Measurements from ENCODE around the gene SPAG17.
A peak's percentile ranks its signal among the peaks of the same experiment; 100 is the strongest.

Gene SPAG17

GRCh38 chr1:118210723-118211110 lies 25.7 kb upstream of the SPAG17 start:
- ChIA-PET POLR2A (ENCODE audit: low non-redundant PET) (no interaction called here), CTCF (no interaction called here)
- no peak for DNase-seq (ENCODE audit: low spot score)
- H3K27ac ChIP-seq: no peak overlapping the region
- no peak for TF ChIP-seq CTCF (conservative IDR thresholded peaks at IDR 0.05; ENCODE audit: low read depth)

GRCh38 chr1:118210051-118210722 lies 25.2 kb upstream of the SPAG17 start:
- TF ChIP-seq CTCF (conservative IDR thresholded peaks at IDR 0.05; ENCODE audit: low read depth): no peak
- ChIA-PET POLR2A (ENCODE audit: low non-redundant PET) (no interaction called here), CTCF (no interaction called here)
- peak; percentile 7 for DNase-seq (ENCODE audit: low spot score)
- peak overlapping the region; percentile 60 for H3K27ac ChIP-seq

GRCh38 chr1:118209648-118210047 lies 24.6 kb upstream of the SPAG17 start:
- peak; percentile 80 for DNase-seq (ENCODE audit: low spot score)
- H3K27ac ChIP-seq: peak overlapping the region; percentile 60
- TF ChIP-seq CTCF (conservative IDR thresholded peaks at IDR 0.05; ENCODE audit: low read depth): no peak
- CTCF ChIA-PET: interaction anchor here (1.0 kb wide), 1 partner anchor 38 kb away, joined by 3 read pairs; no protein-coding TSS in a partner anchor
- POLR2A ChIA-PET (ENCODE audit: low non-redundant PET): no interaction called here

GRCh38 chr1:118206966-118207365 lies 21.9 kb upstream of the SPAG17 start:
- ChIA-PET CTCF (interaction anchor here (0.6 to 0.7 kb wide), 2 partner anchors 31 to 476 kb away, joined by 4 read pairs; no protein-coding TSS in a partner anchor), POLR2A (ENCODE audit: low non-redundant PET) (no interaction called here)
- DNase-seq (ENCODE audit: low spot score): no peak
- no peak overlapping the region for H3K27ac ChIP-seq
- TF ChIP-seq CTCF (conservative IDR thresholded peaks at IDR 0.05; ENCODE audit: low read depth): no peak

GRCh38 chr1:118204648-118205047 lies 19.6 kb upstream of the SPAG17 start:
- no peak for TF ChIP-seq CTCF (conservative IDR thresholded peaks at IDR 0.05; ENCODE audit: low read depth)
- ChIA-PET POLR2A (ENCODE audit: low non-redundant PET) (no interaction called here), CTCF (no interaction called here)
- no peak for DNase-seq (ENCODE audit: low spot score)
- no peak overlapping the region for H3K27ac ChIP-seq

GRCh38 chr1:118204105-118204504 lies 19.1 kb upstream of the SPAG17 start:
- H3K27ac ChIP-seq: no peak overlapping the region
- ChIA-PET CTCF (no interaction called here), POLR2A (ENCODE audit: low non-redundant PET) (no interaction called here)
- DNase-seq (ENCODE audit: low spot score): peak; percentile 32
- no peak for TF ChIP-seq CTCF (conservative IDR thresholded peaks at IDR 0.05; ENCODE audit: low read depth)
